22Rv1 (cell line): ENCODE data around the gene SEZ6L.

ENCODE experiments used
- H3K27ac ChIP-seq: fragments of 450-650 bp; 2 replicates; pipeline ENCODE4 v1.5.1; 2017
- ZFX ChIP-seq: fragments of 450-650 bp; IDR thresholded peaks from 2 replicates; pipeline ENCODE4 v1.6.1; 2017; ENCODE audit warnings: antibody characterized with exemption, borderline replicate concordance
- TF ChIP-seq, protein P1 (sequence below): fragments of 450-650 bp; IDR thresholded peaks from 2 replicates; pipeline ENCODE4 v1.5.1; 2017; ENCODE audit warnings: mild to moderate bottlenecking

SEZ6L gene

DNA sequence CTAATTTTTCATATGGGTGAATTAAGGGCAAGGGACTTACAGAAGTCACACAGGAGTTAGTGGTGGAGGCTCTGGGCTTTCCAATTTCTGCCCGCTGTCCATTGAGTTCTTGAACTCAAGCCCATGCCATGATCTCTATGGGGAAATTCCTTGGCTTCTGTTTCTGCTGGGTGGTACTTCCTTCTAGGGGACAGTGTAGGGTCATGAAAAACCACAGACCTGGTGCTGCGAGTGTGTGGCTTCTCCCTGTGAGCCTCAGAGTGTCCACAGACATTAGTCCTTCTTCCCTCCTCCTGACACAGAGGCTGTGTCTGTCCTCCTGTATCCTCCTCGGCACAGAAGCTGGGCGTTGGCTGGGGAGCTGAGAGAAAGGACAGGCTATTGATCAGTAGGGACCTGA is 6.3 kb upstream of the SEZ6L start:
- TF ChIP-seq, protein P1, sequence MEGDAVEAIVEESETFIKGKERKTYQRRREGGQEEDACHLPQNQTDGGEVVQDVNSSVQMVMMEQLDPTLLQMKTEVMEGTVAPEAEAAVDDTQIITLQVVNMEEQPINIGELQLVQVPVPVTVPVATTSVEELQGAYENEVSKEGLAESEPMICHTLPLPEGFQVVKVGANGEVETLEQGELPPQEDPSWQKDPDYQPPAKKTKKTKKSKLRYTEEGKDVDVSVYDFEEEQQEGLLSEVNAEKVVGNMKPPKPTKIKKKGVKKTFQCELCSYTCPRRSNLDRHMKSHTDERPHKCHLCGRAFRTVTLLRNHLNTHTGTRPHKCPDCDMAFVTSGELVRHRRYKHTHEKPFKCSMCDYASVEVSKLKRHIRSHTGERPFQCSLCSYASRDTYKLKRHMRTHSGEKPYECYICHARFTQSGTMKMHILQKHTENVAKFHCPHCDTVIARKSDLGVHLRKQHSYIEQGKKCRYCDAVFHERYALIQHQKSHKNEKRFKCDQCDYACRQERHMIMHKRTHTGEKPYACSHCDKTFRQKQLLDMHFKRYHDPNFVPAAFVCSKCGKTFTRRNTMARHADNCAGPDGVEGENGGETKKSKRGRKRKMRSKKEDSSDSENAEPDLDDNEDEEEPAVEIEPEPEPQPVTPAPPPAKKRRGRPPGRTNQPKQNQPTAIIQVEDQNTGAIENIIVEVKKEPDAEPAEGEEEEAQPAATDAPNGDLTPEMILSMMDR: no peak
- TF ChIP-seq ZFX: no peak
- H3K27ac ChIP-seq: no peak overlapping the region

DNA sequence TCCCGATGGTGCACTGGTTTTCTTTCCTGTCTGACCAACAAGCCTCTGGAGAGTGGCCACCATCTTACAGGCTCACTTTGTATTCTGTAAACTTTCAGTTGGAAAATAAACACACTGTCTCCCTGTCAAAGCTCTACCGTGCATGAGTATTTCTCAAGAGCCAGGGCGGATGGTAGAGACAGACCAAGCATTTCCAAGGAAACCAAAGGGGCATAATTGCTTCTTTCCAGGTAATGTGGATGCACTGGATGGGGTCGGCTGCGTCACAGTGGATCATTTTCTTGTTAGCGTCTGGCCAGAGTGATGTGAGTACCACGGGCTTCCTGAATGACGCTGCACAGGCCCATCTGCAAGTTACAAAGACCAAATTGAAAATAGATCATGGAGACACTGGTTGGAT is 5.1 kb upstream of the SEZ6L start:
- no peak for TF ChIP-seq ZFX
- TF ChIP-seq, protein P1: no peak
- H3K27ac ChIP-seq: no peak overlapping the region

DNA sequence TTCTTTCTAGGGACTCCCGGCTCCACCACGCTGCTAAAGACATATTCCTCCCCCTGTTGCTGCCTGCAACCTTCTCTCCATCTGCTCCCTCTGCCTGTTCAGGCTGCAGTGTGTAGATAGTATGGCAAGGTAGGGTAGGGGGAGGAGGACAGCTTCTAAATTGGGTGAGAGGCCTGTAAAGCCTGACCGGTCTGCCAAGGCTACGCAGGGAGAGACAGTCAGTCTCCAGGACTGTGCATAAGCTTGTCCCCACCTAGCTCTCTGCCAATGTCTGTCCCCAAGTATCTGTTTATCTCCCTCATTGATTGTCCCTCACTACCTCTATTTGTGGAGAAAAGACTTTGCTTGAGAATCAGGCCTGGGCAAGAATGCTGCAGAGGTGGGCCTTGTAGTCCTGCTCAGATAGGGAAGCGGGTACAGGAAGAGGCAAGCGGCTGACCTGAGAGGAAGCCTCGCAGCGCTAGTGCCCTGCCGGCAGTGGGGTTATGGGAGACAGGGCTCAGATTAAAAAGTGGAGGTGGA is 871 bp upstream of the SEZ6L start:
- H3K27ac ChIP-seq: no peak overlapping the region
- no peak for TF ChIP-seq ZFX
- TF ChIP-seq, protein P1: no peak

DNA sequence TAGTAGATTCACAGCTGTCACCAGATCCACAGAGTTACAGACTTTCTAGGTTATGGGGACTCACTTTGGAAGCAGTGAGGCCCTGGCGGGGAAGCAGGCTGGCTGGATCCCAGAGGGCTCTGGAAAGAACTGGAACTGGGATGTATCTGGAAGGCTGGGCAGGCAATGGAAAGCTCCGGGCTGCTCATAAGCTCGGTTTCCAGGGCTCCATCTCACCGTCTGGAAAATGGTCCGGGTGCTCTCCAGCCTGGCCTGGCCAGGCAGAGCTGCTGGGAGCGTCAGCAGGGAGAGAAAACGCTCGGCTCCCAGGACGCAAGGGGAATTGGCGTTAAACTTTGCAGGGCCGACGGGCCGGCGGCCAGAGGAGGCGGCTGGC is 335 bp upstream of the SEZ6L start:
- no peak for TF ChIP-seq ZFX
- TF ChIP-seq, protein P1: no peak
- H3K27ac ChIP-seq: no peak overlapping the region

DNA sequence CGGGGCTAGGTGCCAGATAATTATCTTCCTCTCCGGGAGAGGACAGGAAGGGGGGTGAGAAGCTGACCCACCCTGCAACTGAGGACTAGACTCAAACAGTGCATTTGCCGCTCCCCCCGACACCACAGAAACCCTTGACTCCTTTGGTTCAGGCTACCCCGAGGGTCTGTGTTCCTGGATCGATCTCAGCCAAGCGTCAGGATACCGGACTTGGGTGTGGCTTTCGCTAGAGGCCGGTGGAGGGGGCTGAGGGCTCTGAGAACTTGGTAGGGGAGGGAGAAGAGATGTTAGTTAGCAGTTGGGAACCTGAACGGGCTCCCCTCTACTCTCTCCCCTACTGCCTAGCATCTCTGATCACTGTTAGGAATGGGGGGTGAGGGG is 840 bp downstream of the SEZ6L start:
- TF ChIP-seq, protein P1: no peak
- TF ChIP-seq ZFX: no peak
- H3K27ac ChIP-seq: no peak overlapping the region

DNA sequence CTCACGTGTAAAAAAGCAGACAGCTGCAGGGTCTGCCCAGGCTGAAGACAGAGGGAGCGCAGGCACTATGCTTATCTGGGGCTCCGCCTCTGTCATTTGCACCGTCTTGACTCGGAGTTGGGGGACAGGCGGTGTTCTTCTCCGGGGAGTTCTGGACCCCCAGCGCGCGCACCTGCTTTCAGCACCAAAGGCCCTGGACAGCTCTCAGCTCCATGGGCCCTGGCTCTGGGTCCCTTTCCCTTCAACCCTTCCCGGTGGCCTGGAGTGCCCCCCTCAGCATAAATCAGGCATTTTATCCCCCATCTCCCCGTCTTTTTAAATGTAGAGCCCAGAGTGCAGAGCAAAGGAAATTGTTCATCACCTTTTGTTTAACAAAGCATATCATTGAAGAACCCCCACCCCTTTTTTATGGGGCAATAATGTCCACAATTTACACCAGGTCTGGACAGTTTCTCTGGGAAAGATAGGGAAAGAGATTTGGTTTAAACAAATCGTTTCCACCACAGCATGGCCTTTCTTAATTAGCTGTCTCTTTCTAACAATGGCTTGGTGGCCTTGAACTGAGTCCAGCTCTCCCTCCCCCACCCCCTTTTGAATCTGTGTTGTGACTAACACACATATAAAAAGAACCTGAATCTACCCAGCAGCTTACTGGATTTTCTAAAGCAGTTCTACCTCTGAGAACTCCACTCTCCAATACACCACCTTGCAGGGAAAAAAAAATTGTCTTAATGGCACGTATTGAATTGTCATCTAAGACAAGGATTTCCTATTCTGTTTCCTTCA is 1.7 kb downstream of the SEZ6L start:
- TF ChIP-seq, protein P1: no peak
- TF ChIP-seq ZFX: no peak
- H3K27ac ChIP-seq: no peak overlapping the region

DNA sequence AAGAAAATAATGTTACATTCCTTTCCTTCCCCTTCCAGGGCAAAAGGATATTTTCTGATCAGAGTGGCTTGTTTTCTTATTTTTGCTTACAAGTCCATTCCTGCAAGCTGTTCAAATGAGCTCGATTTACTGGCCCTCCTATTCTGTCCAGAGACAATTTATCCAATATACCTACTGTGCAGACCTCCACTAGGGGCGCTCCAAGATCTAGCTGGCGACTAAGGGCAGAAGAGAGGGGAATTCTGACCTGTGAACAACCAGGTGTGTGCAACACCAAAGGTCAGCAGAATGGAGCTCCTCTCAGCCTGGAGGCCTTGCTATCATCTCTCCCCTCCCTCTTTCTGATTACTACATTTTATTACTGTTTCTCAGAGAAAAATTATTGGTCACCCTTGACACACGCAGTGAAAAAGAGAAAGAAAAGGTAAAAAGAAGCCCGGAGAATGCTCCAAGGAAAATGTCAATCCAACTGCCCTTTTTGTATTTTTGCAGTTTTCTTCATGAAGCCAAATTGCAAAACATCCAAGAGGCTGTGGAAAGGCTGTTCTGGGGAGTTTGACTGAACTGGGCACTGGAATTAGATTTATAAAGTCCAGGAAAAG is 3.2 kb downstream of the SEZ6L start:
- no peak overlapping the region for H3K27ac ChIP-seq
- no peak for TF ChIP-seq ZFX
- TF ChIP-seq, protein P1: peak; percentile 91
